Ammon's horn (tissue), 1 donor: ENCODE measurements around the gene NPAS2.

Source experiments
- DNase-seq: peaks from one replicate; pipeline ENCODE4 v3.0.0-alpha.2; 2016; ENCODE audit warnings: low spot score

NPAS2 gene

GRCh38 chr2:100882645-100883613, 63.0 kb downstream of the NPAS2 start:
- DNase-seq, result no peak

- no peak for DNase-seq
Measured at GRCh38 chr2:100884145-100884621, 64.2 kb downstream of the NPAS2 start.

- DNase-seq, result no peak
Measured at GRCh38 chr2:100886085-100886484, 66.1 kb downstream of the NPAS2 start.

DNA sequence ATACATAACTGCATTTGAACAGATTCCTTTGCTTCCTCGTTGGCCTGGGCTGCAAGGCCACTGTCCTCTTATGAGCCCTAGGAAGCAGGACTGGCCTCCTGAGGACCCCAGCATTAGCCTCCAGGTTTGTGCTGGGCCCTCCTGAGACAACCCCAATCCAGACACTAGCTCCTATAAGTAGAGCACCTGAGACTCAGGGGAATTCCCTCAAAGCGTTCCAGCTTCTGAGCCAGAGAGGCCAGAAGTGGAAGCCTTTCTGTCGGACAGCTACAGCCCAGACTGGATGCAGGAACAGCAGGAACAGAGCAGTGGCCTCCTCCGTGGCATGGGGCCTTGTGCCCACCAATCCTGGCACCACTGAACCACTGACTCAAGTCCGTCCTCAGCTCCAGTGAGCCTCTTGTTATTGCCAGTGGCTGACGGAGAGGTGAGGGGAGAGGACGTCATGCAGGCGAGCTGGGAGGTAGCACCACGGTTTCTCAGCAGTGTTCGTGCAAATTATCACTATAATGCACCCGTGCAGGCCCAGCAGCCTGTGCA, 67.2 kb downstream of the NPAS2 start:
- no peak for DNase-seq

GRCh38 chr2:100887713-100888495, 68.0 kb downstream of the NPAS2 start:
- DNase-seq, result peak; percentile 44

DNA sequence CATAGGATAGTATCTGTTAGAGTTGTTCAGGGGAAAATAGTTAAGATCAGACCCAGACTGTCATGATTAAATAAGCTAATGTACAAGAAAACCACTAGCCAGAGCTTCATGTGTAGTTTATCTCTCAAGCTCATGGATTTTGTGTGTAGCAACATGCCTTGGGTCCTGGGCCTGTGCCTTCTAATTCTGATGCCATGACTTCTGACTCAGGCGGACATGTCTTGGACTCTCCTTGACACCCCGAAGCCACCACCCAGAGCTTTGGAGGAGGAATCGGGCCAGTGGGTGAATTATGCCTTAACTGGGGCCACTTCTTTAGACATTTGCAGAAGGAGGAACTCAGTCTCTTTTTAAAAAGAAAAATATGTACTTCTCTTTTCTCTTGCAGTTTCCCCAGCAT, 68.7 kb downstream of the NPAS2 start:
- DNase-seq, result no peak

DNA sequence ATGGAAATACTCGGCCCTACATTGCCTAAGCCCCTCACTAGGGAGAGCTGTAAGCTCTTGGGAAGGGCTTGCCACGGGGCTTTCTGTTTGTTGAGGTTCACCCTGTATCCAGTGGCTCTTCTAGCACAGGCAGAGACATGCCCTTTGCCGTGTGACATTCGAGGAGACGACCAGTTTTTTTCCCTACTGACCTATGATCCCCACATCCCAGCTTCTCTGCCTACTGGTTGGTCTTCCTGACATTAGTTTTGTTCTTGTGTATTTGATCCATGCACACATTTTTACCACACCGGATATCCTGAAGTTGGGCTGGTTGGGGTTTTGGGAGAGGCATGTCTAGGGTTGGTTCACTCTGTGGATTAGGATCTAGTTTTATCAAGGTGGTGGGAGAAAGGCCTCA, 69.3 kb downstream of the NPAS2 start:
- no peak for DNase-seq

- DNase-seq, result no peak
Measured at GRCh38 chr2:100891906-100892642, 72.1 kb downstream of the NPAS2 start.

DNA sequence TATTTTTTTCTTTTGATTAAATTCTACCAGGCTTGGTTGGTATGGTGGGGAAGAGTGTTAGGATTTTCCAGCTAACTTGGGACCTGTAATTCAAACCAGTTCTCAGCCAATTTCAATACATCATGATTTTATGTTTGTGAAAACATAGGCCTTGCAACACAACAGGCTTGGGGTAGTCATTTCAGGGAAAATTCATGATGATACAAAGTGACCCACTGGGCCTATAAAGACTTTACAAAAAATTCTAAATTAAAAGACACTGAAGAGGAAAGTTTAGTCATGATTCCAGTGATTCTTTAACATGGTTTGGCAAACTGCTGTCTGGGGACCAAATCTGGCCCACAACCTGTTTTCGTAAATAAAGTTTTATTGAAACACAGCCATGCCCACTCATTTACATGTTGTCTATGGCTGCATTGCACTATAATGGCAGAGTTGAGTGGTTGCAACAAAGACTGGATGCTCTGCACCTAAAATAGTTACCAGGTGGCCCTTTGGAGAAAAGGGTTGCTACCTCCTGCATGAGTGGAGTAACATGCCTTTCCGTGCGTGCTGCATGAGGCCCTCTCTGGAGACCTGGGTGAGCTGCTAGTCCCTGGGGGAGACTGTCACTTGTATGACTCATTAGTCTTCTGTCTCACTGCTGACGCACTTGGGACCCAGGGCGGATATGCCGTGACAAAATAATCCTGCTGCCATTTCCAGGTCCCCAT, 73.6 kb downstream of the NPAS2 start:
- no peak for DNase-seq

- DNase-seq, result no peak
Measured at GRCh38 chr2:100894105-100894795, 74.3 kb downstream of the NPAS2 start.

DNA sequence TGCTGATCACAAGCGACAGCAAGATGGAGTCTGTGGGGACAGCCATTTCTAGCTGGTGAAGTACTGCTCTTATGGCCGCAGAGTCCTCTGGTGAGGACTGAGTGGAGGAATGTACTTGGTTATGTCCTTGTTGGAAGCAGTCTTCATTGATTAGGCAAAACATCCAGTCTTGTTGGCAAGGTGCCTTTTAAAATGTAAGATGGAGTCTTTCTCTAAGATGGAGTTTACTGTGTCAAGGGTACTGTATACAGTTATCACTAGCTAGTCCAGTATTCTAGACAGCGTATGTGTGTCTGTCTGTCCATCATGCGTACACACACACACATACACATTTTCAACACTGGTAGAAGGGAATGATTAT, 74.8 kb downstream of the NPAS2 start:
- DNase-seq, result no peak

DNA sequence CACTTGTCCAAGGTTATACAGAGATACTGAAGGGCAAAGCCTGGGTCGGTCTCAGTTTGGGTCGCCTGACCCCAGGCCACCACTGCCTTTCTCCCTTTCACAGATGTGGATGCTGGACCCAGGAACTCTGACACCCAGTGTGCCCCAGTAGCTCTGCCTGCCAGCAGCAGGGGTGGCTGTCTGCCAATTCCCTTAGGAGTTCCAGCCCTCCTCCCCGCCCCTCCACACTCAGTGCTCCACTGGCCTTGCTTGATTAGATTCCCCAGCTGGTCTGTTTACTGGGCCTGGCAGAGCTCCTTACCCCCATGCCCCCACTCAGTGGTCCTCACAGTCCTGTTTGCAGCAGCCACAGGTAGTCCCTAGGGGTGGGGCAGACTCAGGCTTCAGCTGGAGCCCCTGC, 75.5 kb downstream of the NPAS2 start:
- DNase-seq, result peak; percentile 79

DNA sequence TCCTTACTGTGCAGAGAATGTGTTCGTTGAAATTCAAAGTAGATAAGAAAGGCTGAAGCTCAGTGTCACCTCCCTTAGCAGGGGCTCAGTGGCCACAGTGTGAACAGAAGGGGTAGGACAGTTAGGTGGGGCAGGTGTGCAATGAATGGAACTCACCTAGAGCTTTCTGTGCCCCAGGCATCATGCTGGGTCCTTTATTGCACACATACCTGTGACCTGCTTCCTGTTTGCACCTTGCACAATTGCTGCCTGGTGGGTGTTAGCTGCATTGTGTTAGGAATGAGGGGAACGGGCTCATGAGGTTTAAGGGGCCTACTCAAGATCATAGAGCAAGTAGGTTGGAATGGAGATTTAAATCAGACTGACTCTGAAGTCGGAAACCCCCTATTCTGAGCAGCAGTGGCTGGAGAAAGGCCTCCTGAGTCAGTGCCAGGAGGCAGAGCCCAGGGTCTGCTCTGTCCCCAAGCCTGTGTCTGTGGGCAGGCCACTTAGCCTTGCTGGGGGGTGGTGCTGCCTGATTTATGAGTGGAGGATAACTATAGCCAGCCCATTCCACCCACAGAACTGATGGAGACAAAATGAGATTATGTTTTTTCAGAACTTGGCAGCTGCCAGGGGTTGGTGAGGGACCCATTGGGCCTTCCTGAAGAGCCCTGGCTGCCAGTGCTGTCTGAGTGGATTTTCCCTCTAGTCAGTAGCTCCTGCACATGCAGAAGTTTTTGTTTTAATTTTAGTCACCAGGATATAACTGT, 76.2 kb downstream of the NPAS2 start:
- peak; percentile 32 for DNase-seq

- DNase-seq, result no peak
Measured at GRCh38 chr2:100898035-100898665, 78.2 kb downstream of the NPAS2 start.

- no peak for DNase-seq
Measured at GRCh38 chr2:100900156-100900795, 80.3 kb downstream of the NPAS2 start.

- DNase-seq, result no peak
Measured at GRCh38 chr2:100902817-100903405, 83.0 kb downstream of the NPAS2 start.

DNA sequence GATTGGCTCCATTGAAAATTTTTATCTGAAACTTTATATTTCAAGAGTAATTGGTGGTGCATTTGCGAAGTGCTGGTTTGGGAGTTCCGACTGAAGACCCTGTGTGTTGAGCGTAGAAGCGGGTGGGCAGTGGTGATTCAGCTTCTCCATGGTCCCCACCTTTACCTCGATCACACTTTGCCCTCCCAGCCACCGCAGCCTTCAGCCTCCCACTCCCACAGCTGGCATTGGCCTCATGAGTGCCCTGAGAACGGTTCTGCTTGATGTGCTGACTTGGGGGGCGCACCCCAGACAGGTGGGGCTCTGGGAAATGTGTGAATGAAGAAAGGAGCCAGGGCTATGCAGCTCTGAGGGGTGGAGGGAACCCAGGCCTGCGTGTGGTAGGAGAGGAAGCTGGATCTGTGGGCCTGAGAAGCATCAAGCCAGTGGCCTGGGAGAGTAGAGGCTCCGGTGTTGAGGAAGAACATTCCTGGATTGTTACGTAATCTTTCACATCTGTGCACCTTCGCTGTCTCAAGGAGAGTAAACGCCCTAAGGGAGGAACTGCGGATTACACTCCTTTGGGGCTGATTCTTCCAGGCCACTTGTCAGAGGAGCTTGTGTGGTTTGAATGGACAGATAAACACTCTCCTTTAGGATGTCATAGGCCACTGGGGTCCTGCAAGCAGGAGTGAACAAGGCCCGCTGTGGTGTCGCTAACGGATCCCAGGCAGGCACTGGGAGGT, 83.8 kb downstream of the NPAS2 start:
- DNase-seq, result no peak
